Mesothelial cell of epicardium (in vitro differentiated cells): Measurements from ENCODE around the gene CLTRN. TPM values are rescaled to one million over a fixed set of nuclear protein-coding genes. Genes with fewer than 3 reads are reported as not detected.

Experiments
- DNase-seq, 2 experiments: peaks; one replicate each; pipeline ENCODE4 v3.0.0; 2021; ENCODE audit warnings: low spot score in 2 of 2; ENCODE audit not compliant: unreplicated experiment in 2 of 2
- H3K27ac Mint-ChIP-seq: 2 replicates; pipeline ENCODE4 v1.8.0; 2021; ENCODE audit warnings: mixed read lengths
- H3K27me3 Mint-ChIP-seq: 2 replicates; pipeline ENCODE4 v1.8.0; 2021; ENCODE audit warnings: low read depth, mixed read lengths
- H3K36me3 Mint-ChIP-seq: 2 replicates; pipeline ENCODE4 v1.8.0; 2021; ENCODE audit warnings: mixed read lengths
- H3K4me1 Mint-ChIP-seq: 2 replicates; pipeline ENCODE4 v1.8.0; 2021; ENCODE audit warnings: mixed read lengths
- H3K4me3 Mint-ChIP-seq: 2 replicates; pipeline ENCODE4 v1.8.0; 2021; ENCODE audit warnings: mild to moderate bottlenecking, moderate library complexity, mixed read lengths
- H3K9me3 Mint-ChIP-seq: 2 replicates; pipeline ENCODE4 v1.8.0; 2021; ENCODE audit warnings: mixed read lengths
- total RNA-seq: library from RNA; stranded (reverse); gene quantifications from 3 replicates; pipeline ENCODE4 v1.2.1, GENCODE V29; 2021
- TF ChIP-seq, protein P1 (sequence below): fragments of 200-600 bp; sonication (generic); IDR thresholded peaks from one replicate; pipeline ENCODE4 v1.5.0; 2021; ENCODE audit warnings: antibody characterized with exemption; ENCODE audit not compliant: unreplicated experiment

CLTRN gene
- total RNA-seq, 1 donor from 2014 or later = 1.4 TPM

DNA sequence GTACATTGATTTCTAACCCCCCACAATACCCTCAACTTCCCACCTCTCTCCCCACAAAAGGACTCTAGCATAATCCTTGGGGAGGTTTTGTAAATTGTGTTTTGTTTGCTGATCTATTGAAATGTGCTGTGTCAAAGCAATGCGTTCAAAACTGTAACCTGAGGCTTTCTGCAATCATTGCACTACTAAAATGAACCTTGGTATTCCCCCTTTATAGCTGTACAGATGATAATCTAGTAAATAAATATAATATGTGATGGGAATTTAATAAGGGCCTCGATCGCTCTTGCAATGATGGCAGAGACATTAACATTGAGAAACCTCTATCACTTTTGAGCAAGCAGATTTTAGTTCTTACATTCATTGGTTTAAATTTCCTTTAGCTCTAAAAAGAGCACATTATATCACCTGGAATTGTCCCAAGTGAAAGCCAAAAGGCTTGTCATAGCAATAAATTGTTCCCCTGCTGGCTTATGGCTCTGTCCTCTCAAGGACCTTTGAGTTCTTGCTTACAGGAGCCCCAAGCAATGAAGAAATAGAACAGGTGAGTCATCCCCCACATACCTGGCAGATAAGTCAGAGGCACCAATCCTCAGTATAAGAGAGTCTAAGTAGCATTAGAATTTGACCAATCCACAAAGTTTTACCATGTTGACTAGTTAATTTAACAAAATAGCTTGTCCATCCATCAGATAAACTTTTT is 45.4 kb downstream of the CLTRN start:
- TF ChIP-seq, protein P1, sequence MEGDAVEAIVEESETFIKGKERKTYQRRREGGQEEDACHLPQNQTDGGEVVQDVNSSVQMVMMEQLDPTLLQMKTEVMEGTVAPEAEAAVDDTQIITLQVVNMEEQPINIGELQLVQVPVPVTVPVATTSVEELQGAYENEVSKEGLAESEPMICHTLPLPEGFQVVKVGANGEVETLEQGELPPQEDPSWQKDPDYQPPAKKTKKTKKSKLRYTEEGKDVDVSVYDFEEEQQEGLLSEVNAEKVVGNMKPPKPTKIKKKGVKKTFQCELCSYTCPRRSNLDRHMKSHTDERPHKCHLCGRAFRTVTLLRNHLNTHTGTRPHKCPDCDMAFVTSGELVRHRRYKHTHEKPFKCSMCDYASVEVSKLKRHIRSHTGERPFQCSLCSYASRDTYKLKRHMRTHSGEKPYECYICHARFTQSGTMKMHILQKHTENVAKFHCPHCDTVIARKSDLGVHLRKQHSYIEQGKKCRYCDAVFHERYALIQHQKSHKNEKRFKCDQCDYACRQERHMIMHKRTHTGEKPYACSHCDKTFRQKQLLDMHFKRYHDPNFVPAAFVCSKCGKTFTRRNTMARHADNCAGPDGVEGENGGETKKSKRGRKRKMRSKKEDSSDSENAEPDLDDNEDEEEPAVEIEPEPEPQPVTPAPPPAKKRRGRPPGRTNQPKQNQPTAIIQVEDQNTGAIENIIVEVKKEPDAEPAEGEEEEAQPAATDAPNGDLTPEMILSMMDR = no peak
- no peak overlapping the region for H3K4me3 Mint-ChIP-seq
- H3K36me3 Mint-ChIP-seq = no peaks in the 10 kb centered on the region
- H3K27me3 Mint-ChIP-seq = no peaks in the 10 kb centered on the region
- H3K4me1 Mint-ChIP-seq = peaks cover 3% of the 10 kb centered on the region
- no peak for DNase-seq
- peaks cover 4% of the 10 kb centered on the region for H3K9me3 Mint-ChIP-seq
- H3K27ac Mint-ChIP-seq = no peak overlapping the region

DNA sequence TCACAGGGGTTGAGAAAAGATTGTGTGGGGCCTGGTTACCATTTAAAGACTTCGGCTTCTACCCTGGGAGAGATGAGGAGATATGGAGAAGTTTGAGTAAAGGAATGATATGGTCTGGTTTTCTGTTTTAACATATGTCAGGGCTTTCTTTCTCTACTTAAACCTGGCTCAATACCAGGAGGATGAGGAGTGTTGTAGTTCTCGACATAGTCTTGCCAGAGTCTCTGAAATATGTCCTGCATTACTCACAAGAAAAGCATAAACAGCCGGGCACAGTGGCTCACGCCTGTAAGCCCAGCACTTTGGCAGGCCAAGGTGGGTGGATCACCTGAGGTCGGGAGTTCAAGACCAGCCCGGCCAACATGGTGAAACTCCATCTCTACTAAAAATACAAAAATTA is 47.5 kb downstream of the CLTRN start:
- H3K27ac Mint-ChIP-seq = no peak overlapping the region
- TF ChIP-seq, protein P1 = no peak
- no peaks in the 10 kb centered on the region for H3K36me3 Mint-ChIP-seq

DNA sequence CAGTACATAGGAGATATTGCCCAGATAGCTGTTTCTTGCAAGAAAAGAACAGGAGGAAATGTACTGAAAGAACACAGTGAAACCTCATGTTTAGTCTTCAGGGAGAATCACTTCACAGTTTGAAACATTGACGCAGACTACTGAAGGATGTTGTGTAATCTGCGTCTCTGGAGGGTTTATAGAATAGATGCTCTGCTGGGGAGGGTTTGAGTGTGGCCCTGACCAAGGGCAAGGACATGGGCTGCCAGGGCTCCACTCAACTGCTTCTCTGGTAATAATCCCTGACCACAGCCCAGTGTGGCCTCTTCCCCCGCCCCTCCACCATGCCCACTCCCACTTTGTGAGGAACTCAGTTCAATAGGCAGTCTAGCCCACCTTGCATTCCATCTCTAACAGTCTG is 48.1 kb downstream of the CLTRN start:
- H3K36me3 Mint-ChIP-seq = no peaks in the 10 kb centered on the region
- TF ChIP-seq, protein P1 = no peak
- no peak for DNase-seq
- H3K9me3 Mint-ChIP-seq = no peaks in the 10 kb centered on the region
- H3K27me3 Mint-ChIP-seq = no peaks in the 10 kb centered on the region
- peaks cover 3% of the 10 kb centered on the region for H3K4me1 Mint-ChIP-seq
- no peak overlapping the region for H3K27ac Mint-ChIP-seq
- no peak overlapping the region for H3K4me3 Mint-ChIP-seq

More for the DNA sequence above, 47.5 kb downstream of the CLTRN start:
- no peaks in the 10 kb centered on the region for H3K27me3 Mint-ChIP-seq
- no peaks in the 10 kb centered on the region for H3K9me3 Mint-ChIP-seq
- H3K4me1 Mint-ChIP-seq = peaks cover 3% of the 10 kb centered on the region
- DNase-seq = no peak
- H3K4me3 Mint-ChIP-seq = no peak overlapping the region

DNA sequence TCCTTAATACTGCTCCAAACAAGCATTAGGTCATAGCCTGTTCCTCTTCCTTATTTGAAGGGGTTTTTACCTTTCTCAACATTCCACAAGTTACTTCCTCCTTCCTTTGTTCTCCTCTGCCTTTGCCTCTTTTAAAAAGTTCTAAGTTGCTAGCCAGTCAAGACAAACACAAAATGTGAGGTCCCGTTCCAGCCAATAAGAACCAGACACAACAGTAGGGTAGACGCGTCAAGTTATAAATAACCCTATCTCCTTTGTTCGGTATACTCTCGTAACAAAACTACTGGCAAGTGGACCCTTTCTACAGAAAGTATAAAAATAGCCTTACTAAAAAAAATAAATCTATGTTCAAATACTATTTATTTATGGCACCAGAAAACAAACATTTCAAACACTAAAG is 57.5 kb downstream of the CLTRN start:
- TF ChIP-seq, protein P1 = no peak
- H3K4me1 Mint-ChIP-seq = peaks cover 23% of the 10 kb centered on the region
- no peaks in the 10 kb centered on the region for H3K36me3 Mint-ChIP-seq
- no peak for DNase-seq
- H3K9me3 Mint-ChIP-seq = peaks cover 10% of the 10 kb centered on the region
- no peaks in the 10 kb centered on the region for H3K27me3 Mint-ChIP-seq
- H3K4me3 Mint-ChIP-seq = no peak overlapping the region
- peak overlapping the region; percentile 58 for H3K27ac Mint-ChIP-seq

DNA sequence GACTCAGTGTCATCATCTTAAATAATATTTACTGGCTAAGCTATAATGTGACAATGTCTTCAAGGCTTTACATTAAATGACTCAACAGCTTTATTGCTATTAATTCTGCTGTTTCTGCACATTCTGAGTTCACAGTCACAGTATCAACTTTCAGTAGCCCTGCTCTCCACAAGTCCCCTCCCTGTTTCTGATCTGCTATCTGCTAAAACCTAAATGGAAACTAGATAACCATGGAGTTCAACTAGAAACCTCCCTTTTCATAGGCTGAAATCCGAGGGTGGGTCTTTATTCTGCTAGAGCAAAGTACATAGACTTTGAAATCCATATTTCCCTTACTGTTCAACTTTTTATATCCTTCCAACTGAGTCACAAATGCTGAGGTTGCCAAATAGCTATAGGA is 58.5 kb downstream of the CLTRN start:
- Mint-ChIP-seq H3K4me1 (peaks cover 26% of the 10 kb centered on the region), H3K27me3 (no peaks in the 10 kb centered on the region), H3K36me3 (no peaks in the 10 kb centered on the region), H3K27ac (no peak overlapping the region), H3K4me3 (no peak overlapping the region), H3K9me3 (peaks cover 14% of the 10 kb centered on the region)
- DNase-seq = no peak
- TF ChIP-seq, protein P1 = no peak
